ENCODE measurements around the gene TRMT61B. TPM values are rescaled to one million over a fixed set of nuclear protein-coding genes. Genes with fewer than 3 reads are reported as not detected.

TRMT61B gene
- total and polyA plus RNA-seq, 7 experiments from 2014 or later = 14.8 to 25.2 (median 20.5) TPM

DNA sequence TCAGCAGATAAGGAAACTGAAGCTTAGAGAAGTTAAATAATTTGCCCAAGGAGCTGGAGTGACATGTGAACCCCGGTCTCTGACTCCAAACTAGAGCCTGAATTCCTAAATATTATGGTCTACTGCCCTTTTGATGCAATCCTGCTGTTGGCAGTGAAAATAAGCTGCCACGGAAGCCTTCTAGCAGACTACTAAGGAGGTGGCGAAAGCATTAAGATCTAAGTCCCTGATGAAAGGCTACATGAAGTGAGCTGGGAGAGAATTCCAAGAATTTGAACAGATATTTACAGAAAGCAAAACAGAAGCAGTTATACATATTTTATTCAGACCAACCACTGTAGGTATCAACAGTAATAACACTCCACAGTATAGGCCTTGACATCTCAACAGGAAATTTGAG lies 28.1 kb downstream of the TRMT61B start:
- Histone ChIP-seq H3K4me3 (ENCODE audit: low read length) (no peak overlapping the region), H3K27me3 (ENCODE audit: control insufficient read depth in 2 of 2, insufficient read depth in 2 of 2, low read length in 2 of 2) (no peaks in the 10 kb centered on the region), H3K36me3 (ENCODE audit: control insufficient read depth in 2 of 3, insufficient read depth in 3 of 3, low read length in 3 of 3) (peaks cover 0 to 3% (median 0%) of the 10 kb centered on the region in 3 experiments), H3K27ac (ENCODE audit: low read depth, low read length) (no peak overlapping the region), H3K4me1 (ENCODE audit: control insufficient read depth in 2 of 2, insufficient read depth in 2 of 2, low read length in 2 of 2) (no peaks in the 10 kb centered on the region), H3K9me3 (ENCODE audit: control insufficient read depth in 2 of 3, low read length in 3 of 3) (no peaks in the 10 kb centered on the region)
- H3K27ac Mint-ChIP-seq = no peak overlapping the region
- ATAC-seq = no peak
- CTCF ChIA-PET = interaction anchor here (0.6 kb wide), 1 partner anchor 82 kb away, joined by 3 read pairs; no protein-coding TSS in a partner anchor
- peaks cover 0 to 11% (median 0%) of the 10 kb centered on the region in 5 donors for H3K36me3 Mint-ChIP-seq
- DNase-seq = no peak
- H3K4me3 Mint-ChIP-seq = no peak overlapping the region
- POLR2A ChIA-PET = no interaction called here
- no peaks in the 10 kb centered on the region for H3K27me3 Mint-ChIP-seq
- intact Hi-C loops (cut with micrococcal nuclease) = no loop called here
- no peaks in the 10 kb centered on the region for H3K4me1 Mint-ChIP-seq
- H3K9me3 Mint-ChIP-seq = no peaks in the 10 kb centered on the region

DNA sequence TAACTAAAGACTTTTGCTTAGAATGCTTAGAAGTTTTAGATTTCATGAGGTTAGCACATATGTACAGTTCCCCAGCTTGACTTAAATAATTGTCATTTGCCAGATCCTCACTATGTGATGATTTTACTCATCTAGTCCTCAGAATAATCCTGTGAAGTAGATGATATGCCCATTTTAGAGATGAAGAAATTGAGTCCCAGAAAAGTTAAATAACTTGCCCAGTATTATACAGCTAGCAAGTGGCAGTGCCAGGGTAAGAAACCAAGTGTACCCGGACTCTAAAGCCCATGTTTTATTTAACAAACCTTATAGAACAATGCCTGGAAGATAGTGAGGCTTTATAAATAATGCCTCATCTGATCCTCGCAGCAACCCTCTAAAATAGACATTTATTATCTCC lies 31.1 kb downstream of the TRMT61B start:
- peaks cover 0 to 3% (median 0%) of the 10 kb centered on the region in 5 donors for H3K36me3 Mint-ChIP-seq
- H3K4me3 Mint-ChIP-seq = no peak overlapping the region
- no peak overlapping the region for H3K27ac Mint-ChIP-seq
- peaks cover 0 to 4% (median 0%) of the 10 kb centered on the region in 5 donors for H3K27me3 Mint-ChIP-seq
- POLR2A ChIA-PET = no interaction called here
- H3K27ac ChIP-seq (ENCODE audit: low read depth, low read length) = no peak overlapping the region
- H3K4me1 Mint-ChIP-seq = no peaks in the 10 kb centered on the region
- H3K9me3 ChIP-seq (ENCODE audit: control insufficient read depth in 2 of 3, low read length in 3 of 3) = no peaks in the 10 kb centered on the region
- no peaks in the 10 kb centered on the region for H3K36me3 ChIP-seq (ENCODE audit: control insufficient read depth in 2 of 3, insufficient read depth in 3 of 3, low read length in 3 of 3)
- H3K27me3 ChIP-seq (ENCODE audit: control insufficient read depth in 2 of 2, insufficient read depth in 2 of 2, low read length in 2 of 2) = no peaks in the 10 kb centered on the region
- ATAC-seq (no peak), DNase-seq (no peak)
- H3K9me3 Mint-ChIP-seq = no peaks in the 10 kb centered on the region
- no peaks in the 10 kb centered on the region for H3K4me1 ChIP-seq (ENCODE audit: control insufficient read depth in 2 of 2, insufficient read depth in 2 of 2, low read length in 2 of 2)
- CTCF ChIA-PET = no interaction called here
- intact Hi-C loops (cut with micrococcal nuclease) = loop anchor here in 1 of 2 donors (5.0 kb wide), 1 partner anchor 1233 kb away; no protein-coding TSS in a partner anchor
- no peak overlapping the region for H3K4me3 ChIP-seq (ENCODE audit: low read length)

- Histone ChIP-seq H3K27ac (ENCODE audit: low read depth, low read length) (no peak overlapping the region), H3K9me3 (ENCODE audit: control insufficient read depth in 2 of 3, low read length in 3 of 3) (no peaks in the 10 kb centered on the region), H3K27me3 (ENCODE audit: control insufficient read depth in 2 of 2, insufficient read depth in 2 of 2, low read length in 2 of 2) (no peaks in the 10 kb centered on the region), H3K4me1 (ENCODE audit: control insufficient read depth in 2 of 2, insufficient read depth in 2 of 2, low read length in 2 of 2) (no peaks in the 10 kb centered on the region), H3K4me3 (ENCODE audit: low read length) (no peak overlapping the region), H3K36me3 (ENCODE audit: control insufficient read depth in 2 of 3, insufficient read depth in 3 of 3, low read length in 3 of 3) (no peaks in the 10 kb centered on the region)
- no peak for ATAC-seq
- ChIA-PET CTCF (no interaction called here), POLR2A (interaction anchor here (0.5 to 0.7 kb wide), 2 partner anchors 8 to 19 kb away, joined by 3 read pairs; no protein-coding TSS in a partner anchor)
- intact Hi-C loops (cut with micrococcal nuclease) = loop anchor here in 1 of 2 donors (5.0 kb wide), 1 partner anchor 1237 kb away; no protein-coding TSS in a partner anchor
- Mint-ChIP-seq H3K4me3 (no peak overlapping the region), H3K36me3 (no peaks in the 10 kb centered on the region), H3K4me1 (no peaks in the 10 kb centered on the region), H3K9me3 (no peaks in the 10 kb centered on the region), H3K27ac (no peak overlapping the region), H3K27me3 (peaks cover 0 to 5% (median 0%) of the 10 kb centered on the region in 5 donors)
- DNase-seq = no peak
These were observed 34.3 kb downstream of the TRMT61B start for GRCh38 chr2:28835781-28836180.

GRCh38 chr2:28833740-28834470 lies 36.2 kb downstream of the TRMT61B start:
- Mint-ChIP-seq H3K27me3 (peaks cover 0 to 5% (median 0%) of the 10 kb centered on the region in 5 donors), H3K9me3 (no peaks in the 10 kb centered on the region), H3K4me1 (no peaks in the 10 kb centered on the region), H3K4me3 (no peak overlapping the region), H3K36me3 (no peaks in the 10 kb centered on the region), H3K27ac (no peak overlapping the region)
- intact Hi-C loops (cut with micrococcal nuclease) = no loop called here
- ATAC-seq = no peak
- H3K27ac ChIP-seq (ENCODE audit: low read depth, low read length) = no peak overlapping the region
- no peak for DNase-seq
- H3K27me3 ChIP-seq (ENCODE audit: control insufficient read depth in 2 of 2, insufficient read depth in 2 of 2, low read length in 2 of 2) = no peaks in the 10 kb centered on the region
- ChIA-PET CTCF (no interaction called here), POLR2A (no interaction called here)
- H3K4me3 ChIP-seq (ENCODE audit: low read length) = no peak overlapping the region
- no peaks in the 10 kb centered on the region for H3K4me1 ChIP-seq (ENCODE audit: control insufficient read depth in 2 of 2, insufficient read depth in 2 of 2, low read length in 2 of 2)
- no peaks in the 10 kb centered on the region for H3K36me3 ChIP-seq (ENCODE audit: control insufficient read depth in 2 of 3, insufficient read depth in 3 of 3, low read length in 3 of 3)
- no peaks in the 10 kb centered on the region for H3K9me3 ChIP-seq (ENCODE audit: control insufficient read depth in 2 of 3, low read length in 3 of 3)

DNA sequence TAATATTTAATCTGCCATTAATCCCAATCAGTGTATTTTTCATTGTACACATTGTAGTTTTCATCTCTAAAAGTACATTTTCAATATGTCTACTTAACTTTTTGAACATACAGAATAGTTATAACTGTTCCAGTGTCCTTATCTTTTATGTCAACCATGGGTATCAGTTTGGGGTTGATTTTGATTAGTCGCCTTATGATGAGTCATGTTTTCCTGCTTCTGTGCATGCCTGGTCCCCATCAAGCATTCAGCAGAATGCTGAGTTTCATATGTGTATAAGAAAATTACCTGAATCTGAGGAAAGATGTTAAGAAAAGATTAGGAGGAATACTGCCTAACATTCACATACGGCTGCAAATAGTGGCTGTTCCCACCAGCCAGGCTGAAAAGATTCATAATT lies 41.7 kb downstream of the TRMT61B start:
- intact Hi-C loops (cut with micrococcal nuclease) = loop anchor here in 1 of 2 donors (10.0 kb wide), 1 partner anchor 66 kb away; the partner anchor contains the start of gene WDR43
- POLR2A ChIA-PET = no interaction called here
- Mint-ChIP-seq H3K27me3 (peaks cover 0 to 4% (median 0%) of the 10 kb centered on the region in 5 donors), H3K4me3 (no peak overlapping the region), H3K27ac (no peak overlapping the region), H3K9me3 (no peaks in the 10 kb centered on the region), H3K36me3 (peaks cover 0 to 4% (median 0%) of the 10 kb centered on the region in 5 donors), H3K4me1 (peaks cover 0 to 5% (median 0%) of the 10 kb centered on the region in 7 donors)
- Histone ChIP-seq H3K27me3 (ENCODE audit: control insufficient read depth in 2 of 2, insufficient read depth in 2 of 2, low read length in 2 of 2) (no peaks in the 10 kb centered on the region), H3K9me3 (ENCODE audit: control insufficient read depth in 2 of 3, low read length in 3 of 3) (no peaks in the 10 kb centered on the region), H3K27ac (ENCODE audit: low read depth, low read length) (no peak overlapping the region), H3K4me3 (ENCODE audit: low read length) (no peak overlapping the region), H3K4me1 (ENCODE audit: control insufficient read depth in 2 of 2, insufficient read depth in 2 of 2, low read length in 2 of 2) (no peaks in the 10 kb centered on the region), H3K36me3 (ENCODE audit: control insufficient read depth in 2 of 3, insufficient read depth in 3 of 3, low read length in 3 of 3) (no peaks in the 10 kb centered on the region)
- CTCF ChIA-PET = no interaction called here
- ATAC-seq = no peak
- DNase-seq = no peak

GRCh38 chr2:28824870-28825269 lies 45.2 kb downstream of the TRMT61B start:
- ATAC-seq (no peak), DNase-seq (no peak)
- H3K36me3 ChIP-seq (ENCODE audit: control insufficient read depth in 2 of 3, insufficient read depth in 3 of 3, low read length in 3 of 3) = no peaks in the 10 kb centered on the region
- Mint-ChIP-seq H3K36me3 (peaks cover 0 to 4% (median 0%) of the 10 kb centered on the region in 5 donors), H3K9me3 (no peaks in the 10 kb centered on the region), H3K27me3 (peaks cover 0 to 4% (median 0%) of the 10 kb centered on the region in 5 donors), H3K27ac (no peak overlapping the region), H3K4me3 (no peak overlapping the region), H3K4me1 (peaks cover 0 to 7% (median 4%) of the 10 kb centered on the region in 7 donors)
- H3K27me3 ChIP-seq (ENCODE audit: control insufficient read depth in 2 of 2, insufficient read depth in 2 of 2, low read length in 2 of 2) = no peaks in the 10 kb centered on the region
- H3K9me3 ChIP-seq (ENCODE audit: control insufficient read depth in 2 of 3, low read length in 3 of 3) = no peaks in the 10 kb centered on the region
- POLR2A ChIA-PET = interaction anchor here (0.6 kb wide), 1 partner anchor 70 kb away, joined by 3 read pairs; the partner anchor contains the start of gene WDR43
- no peak overlapping the region for H3K27ac ChIP-seq (ENCODE audit: low read depth, low read length)
- CTCF ChIA-PET = no interaction called here
- intact Hi-C loops (cut with micrococcal nuclease) = loop anchor here in 1 of 2 donors (5.0 to 10.0 kb wide), 2 partner anchors 70 to 187 kb away; partner anchors contain the start of gene WDR43
- H3K4me3 ChIP-seq (ENCODE audit: low read length) = no peak overlapping the region
- no peaks in the 10 kb centered on the region for H3K4me1 ChIP-seq (ENCODE audit: control insufficient read depth in 2 of 2, insufficient read depth in 2 of 2, low read length in 2 of 2)
